NT2/D1 (cell line): ENCODE results near the gene PSKH1.

ENCODE experiments used
- SUZ12 ChIP-seq: IDR thresholded peaks from 2 replicates; pipeline ENCODE4 v1.6.1; 2011; ENCODE audit not compliant: insufficient read length, insufficient read depth; ENCODE audit errors: extremely low read depth
- YY1 ChIP-seq: IDR thresholded peaks from 2 replicates; pipeline ENCODE4 v1.6.1; 2011; ENCODE audit not compliant: insufficient read length, insufficient read depth
- ZNF274 ChIP-seq: IDR thresholded peaks from 2 replicates; pipeline ENCODE4 v1.6.1; 2011; ENCODE audit warnings: mild to moderate bottlenecking, low read depth, low read length

DNA sequence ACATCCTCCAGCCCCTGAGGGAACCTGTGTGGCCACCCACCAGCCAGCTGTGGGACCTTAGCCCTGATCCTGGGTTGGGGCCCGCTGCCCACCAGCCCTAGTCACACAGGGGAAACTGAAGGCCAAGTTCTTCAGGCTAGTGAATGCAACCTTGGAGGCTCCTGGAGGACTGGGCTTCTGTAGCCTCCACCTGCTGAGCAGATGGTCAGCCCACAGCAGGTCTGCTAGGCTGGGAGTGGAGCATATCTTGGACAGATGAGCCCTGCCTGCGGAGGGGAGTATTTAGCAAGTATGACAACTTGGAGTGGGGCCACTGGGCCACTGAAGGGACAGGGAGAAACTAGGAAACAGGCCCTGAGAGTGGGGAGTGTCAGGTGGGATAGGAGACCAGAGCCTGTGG lies 83.2 kb downstream of the PSKH1 start:
- TF ChIP-seq ZNF274 (no peak), YY1 (no peak), SUZ12 (no peak)
